GM18511 (cell line): ENCODE results near the gene TMLHE.
"Not testable (repeated sequence)": the region's sequence is repeated elsewhere in the genome, so short reads cannot be mapped to it uniquely, and the experiment has no call there.

Experiments
- ATAC-seq: cut with Tn5 transposase; IDR thresholded peaks from one replicate; pipeline ENCODE4 v1.9.1; 2021; ENCODE audit warnings: mild to moderate bottlenecking, moderate library complexity; ENCODE audit not compliant: unreplicated experiment

Gene TMLHE

GRCh38 chrX:155505296-155505695 lies 107.5 kb downstream of the TMLHE start:
- ATAC-seq: no peak

GRCh38 chrX:155495134-155495533 lies 117.6 kb downstream of the TMLHE start:
- not testable (repeated sequence) for ATAC-seq

GRCh38 chrX:155491421-155491820 lies 121.3 kb downstream of the TMLHE start:
- not testable (repeated sequence) for ATAC-seq

GRCh38 chrX:155477136-155477535 lies 135.6 kb downstream of the TMLHE start:
- ATAC-seq: not testable (repeated sequence)

GRCh38 chrX:155466269-155466938 lies 146.3 kb downstream of the TMLHE start:
- ATAC-seq: peak; percentile 83

GRCh38 chrX:155460501-155460900 lies 152.3 kb downstream of the TMLHE start:
- not testable (repeated sequence) for ATAC-seq

GRCh38 chrX:155458471-155458870 lies 154.3 kb downstream of the TMLHE start, which contains the start of gene F8A3:
F8A3 (minus strand) TSS chrX:155458620; CDS start chrX:155458600, 20 bp downstream.
- peak; percentile 85 for ATAC-seq

GRCh38 chrX:155457761-155458447 lies 154.8 kb downstream of the TMLHE start:
- peak; percentile 61 for ATAC-seq

GRCh38 chrX:155441097-155441496 lies 171.7 kb downstream of the TMLHE start:
- no peak for ATAC-seq
